Measurements from ENCODE around the gene SCLY. TPM values are rescaled to one million over a fixed set of nuclear protein-coding genes. Genes with fewer than 3 reads are reported as not detected.

The SCLY gene
- total and polyA plus RNA-seq, 2 donors (not counting 1 experiment from before 2014, with no cell fraction given): 16.4 to 42.4 TPM

GRCh38 chr2:238133499-238134392, 72.9 kb downstream of the SCLY start:
- H3K9me3 ChIP-seq (ENCODE audit: control extremely low read depth in 1 of 3, control insufficient read depth in 2 of 3, insufficient read depth in 1 of 3, low read length in 2 of 3): no peaks in the 10 kb centered on the region
- H3K27ac ChIP-seq (ENCODE audit: low read length in 2 of 2): no peak overlapping the region
- no peaks in the 10 kb centered on the region for H3K9me3 Mint-ChIP-seq (ENCODE audit: insufficient read depth)
- intact Hi-C loops (cut with micrococcal nuclease): no loop called here
- H4K20me1 ChIP-seq (ENCODE audit: control insufficient read depth, insufficient read depth, low read length, poor library complexity, severe bottlenecking): no peaks in the 10 kb centered on the region
- no peak overlapping the region for H2AFZ ChIP-seq (ENCODE audit: insufficient read depth, low read depth, low read length, poor library complexity, severe bottlenecking)
- no peaks in the 10 kb centered on the region for H3K79me2 ChIP-seq (ENCODE audit: control insufficient read depth, insufficient read depth, low read length)
- H3K27me3 ChIP-seq (replicated peaks in 1 of 4; ENCODE audit: control extremely low read depth in 1 of 4, control insufficient read depth in 3 of 4, insufficient read depth in 4 of 4, low read length in 3 of 4): no peaks in the 10 kb centered on the region
- H3K4me1 Mint-ChIP-seq: peaks cover 8% of the 10 kb centered on the region
- H3K4me3 ChIP-seq (ENCODE audit: control extremely low read depth in 1 of 5, extremely low read depth in 1 of 5, insufficient read depth in 1 of 5, low read depth in 2 of 5, low read length in 4 of 5): no peak overlapping the region
- no peak overlapping the region for H3K4me2 ChIP-seq (replicated peaks; ENCODE audit: low read depth, low read length, poor library complexity, severe bottlenecking)
- no peaks in the 10 kb centered on the region for H3K27me3 Mint-ChIP-seq
- no peak overlapping the region for H3K4me3 Mint-ChIP-seq
- ChIA-PET POLR2A (no interaction called here), CTCF (no interaction called here)
- DNase-seq: no peak
- peaks cover 6 to 8% of the 10 kb centered on the region in 2 donors for H3K4me1 ChIP-seq (ENCODE audit: control insufficient read depth in 2 of 2, insufficient read depth in 2 of 2, low read length in 2 of 2)
- no peak overlapping the region for H3K9ac ChIP-seq (ENCODE audit: low read length)
- WGBS (ENCODE audit: insufficient coverage): 83% methylated on average over 14 of the region's 14 CpGs
- H3K36me3 ChIP-seq (replicated peaks in 1 of 2; ENCODE audit: control extremely low read depth in 1 of 2, control insufficient read depth in 1 of 2, extremely low read depth in 1 of 2, insufficient read depth in 2 of 2, low read length in 1 of 2): no peaks in the 10 kb centered on the region
- no peak for ATAC-seq (ENCODE audit: low read depth)
- H3K27ac Mint-ChIP-seq: no peak overlapping the region
- TF ChIP-seq EZH2 (IDR thresholded peaks at IDR 0.05; ENCODE audit: borderline replicate concordance, insufficient read depth, low read depth, low read length, poor library complexity, severe bottlenecking) (no peak), CTCF (IDR thresholded peaks at IDR 0.05) (no peak)

- H2AFZ ChIP-seq (ENCODE audit: insufficient read depth, low read depth, low read length, poor library complexity, severe bottlenecking): no peak overlapping the region
- intact Hi-C loops (cut with micrococcal nuclease): no loop called here
- H3K79me2 ChIP-seq (ENCODE audit: control insufficient read depth, insufficient read depth, low read length): no peaks in the 10 kb centered on the region
- DNase-seq (no peak), ATAC-seq (ENCODE audit: low read depth) (no peak)
- Mint-ChIP-seq H3K27me3 (no peaks in the 10 kb centered on the region), H3K27ac (no peak overlapping the region), H3K4me1 (peaks cover 8% of the 10 kb centered on the region), H3K9me3 (ENCODE audit: insufficient read depth) (no peaks in the 10 kb centered on the region), H3K4me3 (no peak overlapping the region)
- no peaks in the 10 kb centered on the region for H4K20me1 ChIP-seq (ENCODE audit: control insufficient read depth, insufficient read depth, low read length, poor library complexity, severe bottlenecking)
- H3K27me3 ChIP-seq (replicated peaks in 1 of 4; ENCODE audit: control extremely low read depth in 1 of 4, control insufficient read depth in 3 of 4, insufficient read depth in 4 of 4, low read length in 3 of 4): peaks cover 0 to 3% (median 0%) of the 10 kb centered on the region in 4 experiments
- no peak for TF ChIP-seq CTCF (IDR thresholded peaks at IDR 0.05)
- TF ChIP-seq EZH2 (IDR thresholded peaks at IDR 0.05; ENCODE audit: borderline replicate concordance, insufficient read depth, low read depth, low read length, poor library complexity, severe bottlenecking): no peak
- 92% methylated on average over 11 of the region's 11 CpGs for WGBS (ENCODE audit: insufficient coverage)
- no peak overlapping the region for H3K27ac ChIP-seq (ENCODE audit: low read length in 2 of 2)
- no peaks in the 10 kb centered on the region for H3K36me3 ChIP-seq (replicated peaks in 1 of 2; ENCODE audit: control extremely low read depth in 1 of 2, control insufficient read depth in 1 of 2, extremely low read depth in 1 of 2, insufficient read depth in 2 of 2, low read length in 1 of 2)
- H3K9me3 ChIP-seq (ENCODE audit: control extremely low read depth in 1 of 3, control insufficient read depth in 2 of 3, insufficient read depth in 1 of 3, low read length in 2 of 3): peaks cover 0 to 2% (median 0%) of the 10 kb centered on the region in 3 donors
- H3K9ac ChIP-seq (ENCODE audit: low read length): no peak overlapping the region
- no peak overlapping the region for H3K4me2 ChIP-seq (replicated peaks; ENCODE audit: low read depth, low read length, poor library complexity, severe bottlenecking)
- peaks cover 12 to 14% of the 10 kb centered on the region in 2 donors for H3K4me1 ChIP-seq (ENCODE audit: control insufficient read depth in 2 of 2, insufficient read depth in 2 of 2, low read length in 2 of 2)
- ChIA-PET CTCF (no interaction called here), POLR2A (no interaction called here)
- no peak overlapping the region for H3K4me3 ChIP-seq (ENCODE audit: control extremely low read depth in 1 of 5, extremely low read depth in 1 of 5, insufficient read depth in 1 of 5, low read depth in 2 of 5, low read length in 4 of 5)
Observed at GRCh38 chr2:238134393-238134785, 73.6 kb downstream of the SCLY start.
